ENCODE results near the gene GLIS1. TPM values are rescaled to one million over a fixed set of nuclear protein-coding genes. Genes with fewer than 3 reads are reported as not detected.

Gene GLIS1
- total RNA-seq, 2 experiments from 2014 or later = not detected

DNA sequence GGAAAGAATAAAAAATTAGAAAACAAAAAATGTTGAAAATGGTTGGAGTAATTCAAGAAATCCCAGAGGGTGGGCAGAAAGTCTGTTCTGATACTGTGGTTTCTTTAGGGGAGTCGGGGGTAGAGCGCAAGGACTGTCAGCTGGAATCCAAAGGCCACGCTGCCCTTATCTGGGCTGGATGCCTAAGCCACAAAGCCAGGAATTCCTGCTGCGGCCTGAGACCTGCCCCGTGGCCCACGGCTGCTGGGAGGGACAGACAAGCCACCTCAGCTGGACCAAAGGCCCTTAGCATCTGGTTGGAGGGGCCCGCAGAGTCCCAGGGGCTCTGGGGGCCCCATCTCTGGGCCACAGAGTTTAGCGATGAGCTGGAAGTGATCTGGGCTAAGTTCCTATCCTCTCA is 219.5 kb downstream of the GLIS1 start:
- DNase-seq (no peak), ATAC-seq (ENCODE audit: low read depth) (no peak)
- no peak overlapping the region for H3K27ac Mint-ChIP-seq
- no peak overlapping the region for H3K4me3 Mint-ChIP-seq
- H3K36me3 Mint-ChIP-seq = no peaks in the 10 kb centered on the region
- H3K9me3 Mint-ChIP-seq = no peaks in the 10 kb centered on the region
- no peaks in the 10 kb centered on the region for H3K4me1 Mint-ChIP-seq
- POLR2A ChIA-PET = no interaction called here
- no peaks in the 10 kb centered on the region for H3K27me3 Mint-ChIP-seq

- Mint-ChIP-seq H3K36me3 (no peaks in the 10 kb centered on the region), H3K27ac (no peak overlapping the region), H3K4me1 (no peaks in the 10 kb centered on the region), H3K4me3 (no peak overlapping the region), H3K9me3 (no peaks in the 10 kb centered on the region), H3K27me3 (no peaks in the 10 kb centered on the region)
- POLR2A ChIA-PET = no interaction called here
- ATAC-seq (ENCODE audit: low read depth) (no peak), DNase-seq (no peak)
Observed at GRCh38 chr1:53518775-53519174, 220.2 kb downstream of the GLIS1 start.

DNA sequence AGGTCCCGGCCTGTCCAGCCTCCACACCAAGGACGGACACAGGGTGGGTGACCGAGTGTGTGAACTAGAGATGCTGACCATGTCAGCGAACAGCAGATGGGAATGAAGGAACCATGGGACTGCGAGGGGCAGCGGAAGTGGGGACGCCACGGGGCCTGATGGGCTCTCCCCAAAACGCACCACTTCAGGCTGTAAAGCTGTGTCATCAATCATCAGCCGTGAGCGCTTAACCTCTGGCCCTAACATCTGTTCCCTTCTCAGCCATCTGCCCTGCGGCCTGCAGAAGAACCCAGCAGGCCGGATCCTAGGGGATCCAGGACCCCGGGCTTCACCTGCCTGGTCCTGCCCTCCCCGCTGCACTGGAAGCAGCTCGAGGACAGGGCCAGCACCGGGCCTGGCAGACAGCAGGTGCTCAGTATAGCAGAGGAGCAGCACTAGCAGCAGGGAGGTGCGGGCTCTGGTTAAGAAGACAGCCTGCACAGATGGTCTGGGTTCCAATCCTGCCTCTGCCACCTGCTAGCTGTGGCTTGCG is 221.1 kb downstream of the GLIS1 start:
- H3K27me3 Mint-ChIP-seq = no peaks in the 10 kb centered on the region
- no peaks in the 10 kb centered on the region for H3K4me1 Mint-ChIP-seq
- ATAC-seq (ENCODE audit: low read depth) (no peak), DNase-seq (no peak)
- POLR2A ChIA-PET = no interaction called here
- no peak overlapping the region for H3K4me3 Mint-ChIP-seq
- H3K27ac Mint-ChIP-seq = no peak overlapping the region
- H3K9me3 Mint-ChIP-seq = no peaks in the 10 kb centered on the region
- no peaks in the 10 kb centered on the region for H3K36me3 Mint-ChIP-seq

GRCh38 chr1:53517109-53517508 is 221.9 kb downstream of the GLIS1 start:
- DNase-seq (no peak), ATAC-seq (ENCODE audit: low read depth) (no peak)
- Mint-ChIP-seq H3K36me3 (no peaks in the 10 kb centered on the region), H3K27me3 (no peaks in the 10 kb centered on the region), H3K9me3 (no peaks in the 10 kb centered on the region), H3K4me1 (no peaks in the 10 kb centered on the region), H3K27ac (no peak overlapping the region), H3K4me3 (no peak overlapping the region)
- POLR2A ChIA-PET = no interaction called here

GRCh38 chr1:53516181-53516580 is 222.8 kb downstream of the GLIS1 start:
- Mint-ChIP-seq H3K27me3 (no peaks in the 10 kb centered on the region), H3K36me3 (no peaks in the 10 kb centered on the region), H3K4me1 (no peaks in the 10 kb centered on the region), H3K4me3 (no peak overlapping the region), H3K27ac (no peak overlapping the region), H3K9me3 (no peaks in the 10 kb centered on the region)
- DNase-seq (no peak), ATAC-seq (ENCODE audit: low read depth) (no peak)
- POLR2A ChIA-PET = no interaction called here

- ATAC-seq (ENCODE audit: low read depth) (no peak), DNase-seq (no peak)
- POLR2A ChIA-PET = no interaction called here
- Mint-ChIP-seq H3K4me3 (no peak overlapping the region), H3K4me1 (no peaks in the 10 kb centered on the region), H3K9me3 (no peaks in the 10 kb centered on the region), H3K27ac (no peak overlapping the region), H3K36me3 (no peaks in the 10 kb centered on the region), H3K27me3 (no peaks in the 10 kb centered on the region)
Observed at GRCh38 chr1:53514436-53514835, 224.5 kb downstream of the GLIS1 start.

DNA sequence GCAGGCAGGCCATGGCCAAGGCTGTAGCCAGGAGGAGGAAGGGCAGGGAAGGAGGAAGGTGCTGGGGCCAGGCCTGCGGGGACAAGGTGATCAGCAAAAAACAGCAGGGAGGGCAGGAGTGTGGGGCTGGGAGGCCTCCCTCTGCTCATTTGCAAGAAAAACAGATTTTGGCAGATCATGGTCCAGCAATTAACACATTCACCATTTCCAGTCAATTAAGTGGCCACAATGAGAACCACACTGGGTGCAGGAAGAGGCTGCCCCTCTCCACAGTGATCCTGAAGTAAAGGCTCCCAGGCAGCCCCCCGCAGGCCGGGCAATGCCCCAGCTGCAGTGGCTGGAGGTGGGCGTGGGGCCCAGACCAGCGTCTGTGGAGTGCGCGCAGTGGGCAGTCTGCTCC is 225.1 kb downstream of the GLIS1 start:
- POLR2A ChIA-PET = no interaction called here
- ATAC-seq (ENCODE audit: low read depth) = no peak

GRCh38 chr1:53512807-53513755 is 225.9 kb downstream of the GLIS1 start:
- Mint-ChIP-seq H3K4me1 (no peaks in the 10 kb centered on the region), H3K27me3 (no peaks in the 10 kb centered on the region), H3K27ac (peak overlapping the region; percentile 25), H3K4me3 (no peak overlapping the region), H3K36me3 (no peaks in the 10 kb centered on the region), H3K9me3 (no peaks in the 10 kb centered on the region)
- DNase-seq (no peak), ATAC-seq (ENCODE audit: low read depth) (no peak)
- POLR2A ChIA-PET = no interaction called here

More for the DNA sequence above, 225.1 kb downstream of the GLIS1 start:
- no peak for DNase-seq
- H3K36me3 Mint-ChIP-seq = no peaks in the 10 kb centered on the region
- no peaks in the 10 kb centered on the region for H3K27me3 Mint-ChIP-seq
- no peaks in the 10 kb centered on the region for H3K9me3 Mint-ChIP-seq
- no peaks in the 10 kb centered on the region for H3K4me1 Mint-ChIP-seq
- H3K27ac Mint-ChIP-seq = no peak overlapping the region
- H3K4me3 Mint-ChIP-seq = no peak overlapping the region

GRCh38 chr1:53511933-53512806 is 226.8 kb downstream of the GLIS1 start:
- no peak overlapping the region for H3K27ac Mint-ChIP-seq
- POLR2A ChIA-PET = no interaction called here
- no peaks in the 10 kb centered on the region for H3K9me3 Mint-ChIP-seq
- no peaks in the 10 kb centered on the region for H3K4me1 Mint-ChIP-seq
- no peaks in the 10 kb centered on the region for H3K36me3 Mint-ChIP-seq
- no peaks in the 10 kb centered on the region for H3K27me3 Mint-ChIP-seq
- ATAC-seq (ENCODE audit: low read depth) = no peak
- no peak overlapping the region for H3K4me3 Mint-ChIP-seq
- DNase-seq = no peak

DNA sequence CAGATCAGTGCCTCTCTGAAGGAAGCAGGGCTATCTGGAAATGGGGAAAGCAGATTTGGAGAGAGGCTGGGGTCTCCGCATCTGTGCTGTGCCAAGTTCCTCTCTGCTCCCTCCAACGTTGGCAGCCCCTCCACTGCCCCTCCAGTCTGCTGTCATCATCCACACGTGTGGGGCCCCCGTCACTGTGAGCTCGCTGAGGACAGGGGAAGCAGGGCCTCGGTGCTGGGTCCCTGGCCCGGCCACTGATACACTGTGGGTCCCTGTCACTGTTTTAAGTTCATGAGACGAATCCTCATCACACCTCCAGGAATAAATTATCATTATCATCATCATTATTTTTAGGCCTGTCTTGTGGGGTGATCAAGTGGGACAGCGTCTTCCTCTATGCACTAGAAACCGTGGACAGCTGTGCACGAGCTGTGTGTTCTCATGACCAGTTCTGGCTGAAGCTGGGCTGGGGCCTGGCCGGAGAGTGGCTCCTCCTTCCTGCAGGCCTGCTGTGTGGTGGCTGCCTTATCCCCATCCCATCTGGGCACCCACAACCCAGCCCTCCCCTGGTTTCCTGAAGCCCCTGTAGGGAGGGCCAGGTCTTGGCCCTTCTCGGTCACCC is 227.5 kb downstream of the GLIS1 start:
- no peak overlapping the region for H3K27ac Mint-ChIP-seq
- H3K36me3 Mint-ChIP-seq = no peaks in the 10 kb centered on the region
- H3K4me1 Mint-ChIP-seq = no peaks in the 10 kb centered on the region
- no peak for ATAC-seq (ENCODE audit: low read depth)
- no peaks in the 10 kb centered on the region for H3K27me3 Mint-ChIP-seq
- no peaks in the 10 kb centered on the region for H3K9me3 Mint-ChIP-seq
- H3K4me3 Mint-ChIP-seq = no peak overlapping the region
- POLR2A ChIA-PET = no interaction called here
- DNase-seq = no peak

DNA sequence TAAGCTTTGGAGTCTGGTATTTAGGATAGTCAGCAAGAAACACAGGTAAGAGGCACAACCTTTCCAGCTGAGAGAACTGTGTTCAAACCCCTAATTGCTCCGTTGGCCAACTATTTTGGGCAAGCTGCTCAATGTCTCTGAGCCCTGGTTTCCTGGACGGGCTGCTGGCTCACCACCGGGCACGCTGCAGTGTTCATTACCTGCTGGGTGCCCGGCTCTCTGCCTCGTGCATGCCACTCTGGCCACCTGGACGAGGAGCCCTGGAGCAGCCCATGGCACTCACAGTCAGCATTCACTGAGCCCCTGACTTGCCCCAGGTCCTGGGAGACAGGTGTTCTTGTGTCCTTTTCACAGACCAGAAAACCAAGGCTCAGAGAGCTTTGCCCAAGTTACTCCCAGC is 228.7 kb downstream of the GLIS1 start:
- ATAC-seq (ENCODE audit: low read depth) = no peak
- H3K4me1 Mint-ChIP-seq = no peaks in the 10 kb centered on the region
- POLR2A ChIA-PET = no interaction called here

DNA sequence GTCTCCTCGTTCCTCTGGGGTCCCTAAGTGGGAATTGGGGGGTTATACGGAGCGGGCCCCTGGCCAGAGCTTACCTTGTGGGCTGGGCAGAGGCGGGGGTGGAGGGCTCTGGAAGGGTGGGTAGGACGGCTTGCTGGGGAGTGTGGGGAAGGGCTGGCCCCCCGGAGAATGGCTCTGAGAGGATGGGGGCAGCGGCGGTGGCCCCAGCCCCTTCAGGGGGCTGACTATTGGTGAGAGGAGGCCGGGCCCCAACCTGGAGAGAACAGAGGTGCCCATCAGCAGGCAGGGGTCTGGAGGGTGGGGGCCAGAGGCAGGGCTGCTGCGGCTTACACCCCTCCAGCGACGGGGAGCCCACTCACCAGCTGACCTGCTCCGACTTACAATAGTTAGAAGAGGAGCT is 229.2 kb downstream of the GLIS1 start:
- ATAC-seq (ENCODE audit: low read depth) (no peak), DNase-seq (no peak)
- H3K36me3 Mint-ChIP-seq = no peaks in the 10 kb centered on the region
- POLR2A ChIA-PET = no interaction called here
- H3K27ac Mint-ChIP-seq = no peak overlapping the region
- no peaks in the 10 kb centered on the region for H3K4me1 Mint-ChIP-seq
- no peaks in the 10 kb centered on the region for H3K9me3 Mint-ChIP-seq
- no peak overlapping the region for H3K4me3 Mint-ChIP-seq
- no peaks in the 10 kb centered on the region for H3K27me3 Mint-ChIP-seq

More for the DNA sequence above, 228.7 kb downstream of the GLIS1 start:
- no peak for DNase-seq
- H3K27me3 Mint-ChIP-seq = no peaks in the 10 kb centered on the region
- H3K9me3 Mint-ChIP-seq = no peaks in the 10 kb centered on the region
- no peak overlapping the region for H3K4me3 Mint-ChIP-seq
- no peaks in the 10 kb centered on the region for H3K36me3 Mint-ChIP-seq
- no peak overlapping the region for H3K27ac Mint-ChIP-seq

DNA sequence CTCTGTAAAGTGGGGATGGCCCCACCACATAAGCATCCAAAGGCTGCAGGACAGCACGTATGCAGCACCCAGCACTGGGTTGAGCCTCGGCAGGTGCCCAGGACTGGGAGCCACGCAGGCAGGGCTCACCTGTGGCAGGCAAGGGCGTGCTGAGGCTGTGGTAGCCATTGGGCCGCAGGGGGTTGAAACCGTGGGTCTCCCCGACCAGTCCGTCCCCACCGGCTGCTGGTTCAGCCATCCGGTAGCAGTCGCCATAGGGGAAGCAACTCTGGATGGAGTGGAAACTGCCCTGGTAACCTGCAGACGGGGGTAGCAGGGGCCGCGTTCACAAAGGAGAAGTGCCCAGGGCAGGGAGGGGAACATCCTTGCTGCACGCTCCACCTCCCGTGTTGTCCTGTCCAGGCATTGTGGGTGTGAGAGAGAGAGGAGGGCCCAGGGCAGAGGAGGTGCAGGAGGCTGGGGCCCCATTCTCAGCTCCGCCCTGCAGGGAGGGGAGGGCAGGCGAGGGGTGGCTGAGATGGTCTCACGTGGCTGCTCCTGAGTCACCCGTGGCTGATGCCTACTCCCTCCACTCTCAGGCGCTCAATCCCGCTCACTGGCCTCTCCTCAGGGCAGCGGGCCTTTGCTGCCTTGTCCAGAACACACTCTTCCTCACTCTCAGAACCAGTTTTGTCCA is 229.8 kb downstream of the GLIS1 start:
- DNase-seq (no peak), ATAC-seq (ENCODE audit: low read depth) (no peak)
- Mint-ChIP-seq H3K9me3 (no peaks in the 10 kb centered on the region), H3K27ac (no peak overlapping the region), H3K4me1 (no peaks in the 10 kb centered on the region), H3K4me3 (no peak overlapping the region), H3K36me3 (no peaks in the 10 kb centered on the region), H3K27me3 (no peaks in the 10 kb centered on the region)
- POLR2A ChIA-PET = no interaction called here
